GM12878 (cell line): ENCODE measurements around the gene OR6C70. TPM values are rescaled to one million over a fixed set of nuclear protein-coding genes. Genes with fewer than 3 reads are reported as not detected.

Experiments
- ATAC-seq: fragments of 200-7000 bp; cut with Tn5 transposase; 3 replicates; pipeline ENCODE4 v1.9.1; 2020; ENCODE audit warnings: mild to moderate bottlenecking, moderate library complexity
- BruUV-seq: library from RNA; stranded (reverse); fragments of 400-500 nt; replicated peaks from 2 replicates; lab custom pipeline; 2021; lab: Mats Ljungman, UMichigan
- CTCF ChIA-PET: fragments of 300-600 bp; sonication (Branson Sonifier 250); formaldehyde crosslinking; extraction: SDS; loops from one replicate; lab custom pipeline; 2021; ENCODE audit warnings: inconsistent platforms; lab: Yijun Ruan, JAX
- POLR2A ChIA-PET: fragments of 350-600 bp; formaldehyde crosslinking; extraction: SDS; loops from one replicate; lab custom pipeline; 2021; ENCODE audit warnings: inconsistent platforms; lab: Charles Lee
- RAD21 ChIA-PET: fragments of 300-600 bp; sonication (Branson Sonifier 250); formaldehyde crosslinking; loops from one replicate; lab custom pipeline; 2023; ENCODE audit warnings: antibody characterized with exemption; ENCODE audit not compliant: unreplicated experiment; lab: Charles Lee
- SMC1A ChIA-PET: fragments of 300-600 bp; sonication (Branson Sonifier 250); formaldehyde crosslinking; loops from one replicate; lab custom pipeline; 2023; ENCODE audit not compliant: unreplicated experiment, uncharacterized antibody; lab: Charles Lee
- DNase-seq: peaks from one replicate; pipeline ENCODE4 v3.0.0-alpha.2; 2011; ENCODE audit warnings: low read depth, low spot score
- FAIRE-seq: peaks from 3 replicates; lab custom pipeline; 2011; peaks lifted over from hg19 to GRCh38; lab: Jason Lieb, UNC
- H2AFZ ChIP-seq: 2 replicates; pipeline ENCODE4 v1.6.0; 2011; ENCODE audit warnings: low read depth, low read length, control low read depth; ENCODE audit not compliant: control insufficient read depth
- H3K27ac ChIP-seq: 2 replicates; pipeline ENCODE4 v1.5.1; 2011; ENCODE audit warnings: control low read depth; ENCODE audit not compliant: control insufficient read depth, insufficient read depth
- H3K27me3 ChIP-seq, 2 experiments: replicated peaks in 1 of 2; 2 replicates each; pipeline versions ENCODE4 v1.6.0 to v1.6.1; 2011; ENCODE audit warnings: low read length in 1 of 2; ENCODE audit not compliant: control insufficient read depth in 2 of 2, insufficient read depth in 2 of 2
- H3K36me3 ChIP-seq, 2 experiments: 2 replicates each; pipeline ENCODE4 v1.5.1; 2011; ENCODE audit warnings: low read length in 1 of 2; ENCODE audit not compliant: control insufficient read depth in 2 of 2, insufficient read depth in 2 of 2
- H3K4me1 ChIP-seq: 2 replicates; pipeline ENCODE4 v1.6.1; 2011; ENCODE audit warnings: mild to moderate bottlenecking, low read length, moderate library complexity, mixed read lengths; ENCODE audit not compliant: control insufficient read depth, insufficient read depth
- H3K4me2 ChIP-seq: 2 replicates; pipeline ENCODE4 v1.6.0; 2011; ENCODE audit warnings: control low read depth; ENCODE audit not compliant: control insufficient read depth, insufficient read depth
- H3K4me3 ChIP-seq: fragments of 200-600 bp; sonication (generic); 2 replicates; pipeline ENCODE4 v1.5.1; 2016
- H3K79me2 ChIP-seq: 2 replicates; pipeline ENCODE4 v1.6.0; 2011; ENCODE audit warnings: low read length; ENCODE audit not compliant: control insufficient read depth, insufficient read depth
- H3K9ac ChIP-seq: 2 replicates; pipeline ENCODE4 v1.8.0; 2011; ENCODE audit warnings: low read length, control low read depth, mixed read lengths; ENCODE audit not compliant: control insufficient read depth, insufficient read depth
- H3K9me3 ChIP-seq: replicated peaks from 3 replicates; pipeline ENCODE4 v1.5.1; 2011; ENCODE audit warnings: mild to moderate bottlenecking, low read length; ENCODE audit not compliant: control insufficient read depth, insufficient read depth
- H4K20me1 ChIP-seq: 2 replicates; pipeline ENCODE4 v1.6.0; 2011; ENCODE audit not compliant: control insufficient read depth, insufficient read depth
- CBFB ChIP-seq: IDR thresholded peaks from 2 replicates; pipeline ENCODE4 v1.6.1; 2016; ENCODE audit warnings: antibody characterized with exemption, low read depth
- CBX3 ChIP-seq: fragments of 200-600 bp; sonication (generic); IDR thresholded peaks from 2 replicates; pipeline ENCODE4 v1.6.1; 2016; ENCODE audit warnings: low read depth, borderline replicate concordance
- CHD2 ChIP-seq: IDR thresholded peaks from 2 replicates; pipeline ENCODE4 v1.6.1; 2011; ENCODE audit warnings: low read depth, low read length, improper control_type of control experiment, borderline replicate concordance
- EGR1 ChIP-seq, 2 experiments: IDR thresholded peaks; 1 replicate in 1 of 2; 2 replicates in 1 of 2; pipeline ENCODE4 v1.6.1; 2011 to 2012; ENCODE audit warnings: low read depth in 2 of 2, low read length in 2 of 2, borderline replicate concordance in 1 of 2, mild to moderate bottlenecking in 1 of 2, moderate library complexity in 1 of 2
- GABPA ChIP-seq: IDR thresholded peaks from 2 replicates; pipeline ENCODE4 v1.6.1; 2014; ENCODE audit warnings: antibody characterized with exemption, low read depth, mild to moderate bottlenecking, inconsistent platforms
- KAT2A ChIP-seq: conservative IDR thresholded peaks from 2 replicates; pipeline ENCODE4 v1.6.1; 2011; ENCODE audit warnings: low read depth, low read length; ENCODE audit not compliant: control insufficient read depth
- MLLT1 ChIP-seq: fragments of 450-650 bp; IDR thresholded peaks from 2 replicates; pipeline ENCODE4 v1.6.1; 2016; ENCODE audit warnings: mild to moderate bottlenecking
- MXI1 ChIP-seq: fragments of 150-350 bp; IDR thresholded peaks from 2 replicates; pipeline ENCODE4 v1.6.1; 2011; ENCODE audit warnings: low read depth, mild to moderate bottlenecking, inconsistent platforms, low read length, improper control_type of control experiment
- NFIC ChIP-seq: IDR thresholded peaks from 2 replicates; pipeline ENCODE4 v1.6.1; 2012; ENCODE audit warnings: low read depth, mild to moderate bottlenecking, inconsistent platforms, low read length, moderate library complexity
- PAX5 ChIP-seq: IDR thresholded peaks from 2 replicates; pipeline ENCODE4 v1.6.1; 2011; ENCODE audit warnings: low read depth, low read length, borderline replicate concordance
- POU2F2 ChIP-seq: IDR thresholded peaks from 3 replicates; pipeline ENCODE4 v1.6.1; 2011; ENCODE audit warnings: low read depth, mild to moderate bottlenecking, low read length, borderline replicate concordance
- SP1 ChIP-seq: IDR thresholded peaks from one replicate; pipeline ENCODE4 v1.6.1; 2011; ENCODE audit warnings: low read depth, low read length
- SPI1 ChIP-seq: IDR thresholded peaks from 2 replicates; pipeline ENCODE4 v1.6.1; 2011; ENCODE audit warnings: low read depth, mild to moderate bottlenecking, low read length, moderate library complexity, borderline replicate concordance; ENCODE audit not compliant: insufficient read depth
- SREBF2 ChIP-seq: IDR thresholded peaks from 2 replicates; pipeline ENCODE4 v1.6.1; 2012; ENCODE audit warnings: mild to moderate bottlenecking, low read length
- STAT1 ChIP-seq: fragments of 450-650 bp; conservative IDR thresholded peaks from 2 replicates; pipeline ENCODE4 v1.6.1; 2014; ENCODE audit warnings: antibody characterized with exemption, mild to moderate bottlenecking
- SUZ12 ChIP-seq: fragments of 200-600 bp; sonication (generic); IDR thresholded peaks from one replicate; pipeline ENCODE4 v1.6.1; 2018; ENCODE audit warnings: antibody characterized with exemption, mild to moderate bottlenecking; ENCODE audit not compliant: unreplicated experiment
- TARDBP ChIP-seq: IDR thresholded peaks from 2 replicates; pipeline ENCODE4 v1.6.1; 2016; ENCODE audit warnings: borderline replicate concordance
- WRNIP1 ChIP-seq: IDR thresholded peaks from 2 replicates; pipeline ENCODE4 v1.6.1; 2011; ENCODE audit warnings: low read depth, low read length, improper control_type of control experiment, borderline replicate concordance
- YY1 ChIP-seq: IDR thresholded peaks from 2 replicates; pipeline ENCODE4 v1.6.1; 2011; ENCODE audit warnings: low read depth, mild to moderate bottlenecking, low read length
- whole genome bisulfite sequencing: methylation state at CpG from one replicate; pipeline ENCODE4 v1.1.6; 2016; ENCODE audit warnings: low lambda C conversion rate; ENCODE audit not compliant: insufficient replicate concordance, insufficient coverage; ENCODE audit errors: missing lambda C conversion rate; 5-methylcytosine and 5-hydroxymethylcytosine counted together
- in situ Hi-C: fragments of 300-500 bp; cut with MboI; formaldehyde crosslinking; loops from 9 replicates; pipeline ENCODE4 v1.14.3; 2018; ENCODE audit warnings: mixed read lengths
- intact Hi-C: fragments of 100-400 bp; cut with micrococcal nuclease; formaldehyde crosslinking; loops from one replicate; pipeline ENCODE4 v1.14.2; 2022; ENCODE audit not compliant: unreplicated experiment
- polyA plus RNA-seq, 11 experiments: library from polyadenylated mRNA; depleted of rRNA in 4 of 11; unstranded in 6 of 11; stranded (reverse) in 5 of 11; fragments of >200 nt; fragmentation: Nextera tagmentation in 4 of 11; fragmentation: Illumina TruSeq in 1 of 11; extraction: Ambion mirVana in 4 of 11; extraction: Trizol in 1 of 11; gene quantifications; 1 replicate in 1 of 11; 2 replicates in 10 of 11; pipeline versions ENCODE4 v1.2.1 to v1.2.3, GENCODE V29; 2011 to 2016; ENCODE audit warnings: inconsistent platforms in 2 of 11, missing spikeins in 2 of 11, low read depth in 1 of 11
- total RNA-seq, 4 experiments: library from RNA; depleted of rRNA in 3 of 4; stranded (reverse); fragments of >200 nt in 3 of 4; fragmentation: Illumina TruSeq in 1 of 4; extraction: Trizol in 1 of 4; gene quantifications; 2 replicates each; pipeline versions ENCODE4 v1.2.1 to v1.2.3, GENCODE V29; 2013 to 2021

Gene OR6C70
- total and polyA plus RNA-seq, 10 of the 15 experiments (the other 5 are each of a cell fraction or from before 2014, with no cell fraction given), result not detected

DNA sequence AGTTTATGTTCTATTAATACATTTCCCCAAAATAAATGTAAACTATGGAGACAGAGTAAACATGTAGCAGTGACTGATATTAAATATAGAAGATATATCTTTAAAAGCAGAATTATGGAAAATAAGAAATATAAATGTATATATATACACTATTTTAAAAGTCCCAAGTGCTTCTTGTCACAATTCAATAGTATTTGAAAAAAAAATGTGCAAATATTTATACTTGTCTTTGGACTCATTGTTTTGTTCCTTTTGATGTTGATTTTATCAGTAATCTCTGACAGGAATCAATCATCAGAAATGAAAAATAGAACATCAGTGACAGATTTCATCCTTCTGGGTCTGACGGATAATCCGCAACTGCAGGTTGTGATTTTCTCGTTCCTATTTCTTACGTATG lies 44.0 kb downstream of the OR6C70 start, which contains the start of gene OR6C76:
Gene OR6C76, plus strand, starts transcription at position 301 of the 400 bp plus-strand sequence. Its CDS starts 0 bp downstream, at position 301.
- no TSS peak for BruUV-seq
- Histone ChIP-seq H3K27me3 (no peaks in the 10 kb centered on the region), H4K20me1 (no peaks in the 10 kb centered on the region)
- ATAC-seq, result no peak
- CTCF ChIA-PET, result no interaction called here
- TF ChIP-seq CBX3 (no peak), CBFB (no peak), WRNIP1 (no peak)
- TF ChIP-seq, all 136 proteins: peak for 0
- POLR2A ChIA-PET, result no interaction called here
- SMC1A ChIA-PET, result no interaction called here
- FAIRE-seq (no peak), DNase-seq (no peak)
- RAD21 ChIA-PET, result no interaction called here
- in situ Hi-C loops (no loop called here), intact Hi-C loops (no loop called here)
- 60% methylated on average over 4 of the region's 4 CpGs for WGBS
- H3K79me2 ChIP-seq, result no peaks in the 10 kb centered on the region
- H3K36me3 ChIP-seq, result no peaks in the 10 kb centered on the region
- no peaks in the 10 kb centered on the region for H3K9me3 ChIP-seq
- H3K4me3 ChIP-seq, result no peak within 1 kb of the TSS
- H3K9ac ChIP-seq, result no peak within 1 kb of the TSS
- no peak within 1 kb of the TSS for H3K27ac ChIP-seq
- no peak within 1 kb of the TSS for H3K4me2 ChIP-seq
- no peak within 1 kb of the TSS for H2AFZ ChIP-seq
- no peaks in the 10 kb centered on the region for H3K4me1 ChIP-seq

DNA sequence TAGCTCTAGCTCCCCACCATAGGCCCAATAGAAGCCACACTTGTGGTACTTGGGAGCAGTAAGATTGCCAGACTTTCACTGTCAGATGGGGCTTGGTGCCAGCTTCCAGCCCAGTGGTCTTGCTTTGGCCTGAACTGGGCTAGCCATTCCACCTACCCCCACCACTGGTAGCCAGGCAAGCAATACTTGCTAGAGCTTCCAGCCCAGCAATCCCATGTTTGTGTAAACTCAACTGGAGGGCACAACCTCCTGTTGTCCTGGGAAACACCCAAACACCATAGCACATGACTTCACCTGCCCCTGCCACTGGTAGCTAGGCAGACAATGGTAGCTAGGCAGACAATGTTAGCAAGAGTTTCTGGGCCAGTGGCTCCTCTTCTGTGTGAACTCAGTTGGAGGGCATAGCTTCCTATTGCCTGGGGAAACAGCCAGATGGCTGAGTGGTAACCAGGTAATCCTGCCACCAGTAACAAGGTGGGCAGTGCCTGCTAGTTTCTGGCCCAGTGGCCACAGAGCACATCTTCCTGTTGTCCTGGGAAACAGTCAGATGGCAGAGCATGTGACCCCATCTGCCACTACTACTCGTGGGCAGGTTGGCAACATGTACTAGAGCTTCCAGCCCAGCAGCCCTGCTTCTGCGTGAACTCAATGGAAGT lies 49.5 kb downstream of the OR6C70 start:
- no peak for FAIRE-seq
- TF ChIP-seq CHD2 (no peak), MLLT1 (no peak), POU2F2 (no peak), KAT2A (no peak), SPI1 (no peak), YY1 (no peak), STAT1 (no peak), EGR1 (IDR thresholded peaks at IDR 0.05; ENCODE audit: borderline replicate concordance in 1 of 2, low read depth in 2 of 2, low read length in 2 of 2) (no peak), NFIC (no peak), PAX5 (no peak), SREBF2 (no peak), GABPA (no peak), MXI1 (no peak), TARDBP (no peak), SP1 (no peak), SUZ12 (no peak)

More for the DNA sequence above, 49.5 kb downstream of the OR6C70 start:
- ATAC-seq (no peak), DNase-seq (no peak)
- intact Hi-C loops (no loop called here), in situ Hi-C loops (no loop called here)
- ChIA-PET POLR2A (no interaction called here), SMC1A (no interaction called here), CTCF (no interaction called here), RAD21 (no interaction called here)
- H3K4me1 ChIP-seq, result no peaks in the 10 kb centered on the region
- H3K4me3 ChIP-seq, result no peak overlapping the region
- H4K20me1 ChIP-seq, result no peaks in the 10 kb centered on the region
- no peaks in the 10 kb centered on the region for H3K79me2 ChIP-seq
- H3K27me3 ChIP-seq, result no peaks in the 10 kb centered on the region
- no peak overlapping the region for H2AFZ ChIP-seq
- no peak overlapping the region for H3K27ac ChIP-seq
- H3K36me3 ChIP-seq, result no peaks in the 10 kb centered on the region
- no peaks in the 10 kb centered on the region for H3K9me3 ChIP-seq
- no TSS peak for BruUV-seq
- H3K9ac ChIP-seq, result no peak overlapping the region
- H3K4me2 ChIP-seq, result no peak overlapping the region
- WGBS, result 47% methylated on average over 2 of the region's 2 CpGs
